Measurements from ENCODE around the gene IL17REL.

- TF ChIP-seq CTCF (IDR thresholded peaks at IDR 0.05; ENCODE audit: insufficient read depth, low read length) (no peak), REST (IDR thresholded peaks at IDR 0.05; ENCODE audit: insufficient replicate concordance, low read depth) (no peak), POLR2AphosphoS5 (IDR thresholded peaks at IDR 0.05; ENCODE audit: low read depth) (no peak)
These were observed 37.0 kb upstream of the IL17REL start for GRCh38 chr22:50049299-50050195.

All from HL-60 (cell line).